Colonic mucosa (tissue), 4 donors: ENCODE measurements around the gene TRIM17. TPM values are rescaled to one million over a fixed set of nuclear protein-coding genes. Genes with fewer than 3 reads are reported as not detected.

Experiments
- DNase-seq: peaks from one replicate; pipeline ENCODE4 v3.0.0-alpha.2; 2020
- H3K27ac ChIP-seq: fragments of 200-600 bp; one replicate; pipeline ENCODE4 v1.8.0; 2021
- H3K27me3 ChIP-seq: fragments of 200-600 bp; one replicate; pipeline ENCODE4 v1.8.0; 2021
- H3K36me3 ChIP-seq: fragments of 200-600 bp; one replicate; pipeline ENCODE4 v1.8.0; 2021
- H3K4me1 ChIP-seq: fragments of 200-600 bp; one replicate; pipeline ENCODE4 v1.8.0; 2021; ENCODE audit warnings: mild to moderate bottlenecking
- H3K4me3 ChIP-seq: fragments of 200-600 bp; one replicate; pipeline ENCODE4 v1.8.0; 2021
- H3K9ac ChIP-seq, 2 donors: one replicate each; pipeline ENCODE4 v1.7.0; 2013; ENCODE audit warnings: control low read depth in 2 of 2, low read depth in 2 of 2, low read length in 2 of 2
- H3K9me3 ChIP-seq: fragments of 200-600 bp; one replicate; pipeline ENCODE4 v1.8.0; 2021
- CTCF ChIP-seq: fragments of 200-600 bp; IDR thresholded peaks from one replicate; pipeline ENCODE4 v1.8.0; 2022; ENCODE audit warnings: antibody characterized with exemption, mild to moderate bottlenecking
- intact Hi-C: fragments of 100-400 bp; cut with DNase I; formaldehyde crosslinking; loops from one replicate; pipeline ENCODE4 v1.14.1; 2022
- microRNA-seq: library from miRNA; unstranded; fragments of <30 nt; microRNA quantifications from one replicate; pipeline ENCODE4, GENCODE V29; 2019
- total RNA-seq, 2 donors: library from RNA; stranded (reverse); fragmentation: NEBNext Ultra II Directional in 1 of 2; extraction: Animal tissue kit (Norgen Biotek cat#: 25700) in 1 of 2; gene quantifications; one replicate each; pipeline ENCODE4 v1.2.1, GENCODE V29; 2021
- donor health status: healthy.
- donor health status: DM: no; HTN: no; CAD: no.
- donor health status: DM: no; HTN: no; CAD: no.

TRIM17 gene
- total RNA-seq, 2 donors from 2014 or later = 0.21 TPM; not detected in 1

- H3K9me3 ChIP-seq = no peaks in the 10 kb centered on the region
- H3K9ac ChIP-seq = no peak overlapping the region
- intact Hi-C loops = no loop called here
- no peaks in the 10 kb centered on the region for H3K4me1 ChIP-seq
- H3K36me3 ChIP-seq = no peaks in the 10 kb centered on the region
- TF ChIP-seq CTCF = no peak
- H3K27me3 ChIP-seq = no peaks in the 10 kb centered on the region
- DNase-seq = no peak
- no peak overlapping the region for H3K4me3 ChIP-seq
- no peak overlapping the region for H3K27ac ChIP-seq
These were observed 58.5 kb downstream of the TRIM17 start for GRCh38 chr1:228358039-228358763.

Small RNAs within 50 kb of the gene (microRNA-seq; reads per million reads assigned to microRNA genes)
- gene MIR4666A (not detected), gene MIR6742 (not detected)

Other genes starting within 250 kb of the TRIM17 start
- 1 to 10 TPM; 3.6 to 7.9 TPM for gene OBSCN, start 208.8 kb downstream of the TRIM17 start, total RNA-seq
- 10 to 100 TPM; 38.1 to 48.9 TPM for gene TRIM11, start 10.0 kb downstream of the TRIM17 start, total RNA-seq
- 10 to 100 TPM; 84.5 to 97.5 TPM for gene RNF187, start 70.5 kb upstream of the TRIM17 start, total RNA-seq